Stimulated activated CD4-positive, alpha-beta T cell treated with anti-CD3 and anti-CD28 coated beads, Interleukin-15, amount 100 ng/mL, for 48 hours (primary cell): ENCODE data around the gene SNX8.
"Not testable (repeated sequence)": the region's sequence is repeated elsewhere in the genome, so short reads cannot be mapped to it uniquely, and the experiment has no call there.

ENCODE experiments used
- DNase-seq, 2 donors: peaks; one replicate each; pipeline ENCODE4 v3.0.0-alpha.2; 2020; ENCODE audit warnings: low read depth in 2 of 2

The SNX8 gene

DNA sequence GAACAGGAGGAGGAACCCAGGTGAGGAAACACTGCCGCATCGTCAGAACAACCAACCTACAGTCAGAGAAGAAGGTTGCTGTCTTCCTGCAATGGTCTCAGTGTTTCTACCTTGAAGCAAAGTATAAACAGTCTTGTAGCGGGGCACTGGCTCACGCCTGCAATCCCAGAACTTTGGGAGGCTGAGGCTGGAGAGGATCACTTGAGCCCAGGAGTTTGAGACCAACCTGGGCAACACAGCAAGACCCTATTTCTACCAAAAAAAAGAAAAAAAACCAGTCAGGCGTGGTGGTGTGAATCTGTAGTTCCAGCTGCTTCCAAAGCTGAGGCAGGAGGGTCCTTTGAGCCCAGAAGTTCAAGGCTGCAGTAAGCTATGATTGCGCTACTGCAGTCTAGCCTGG is 23.4 kb downstream of the SNX8 start:
- no peak for DNase-seq

DNA sequence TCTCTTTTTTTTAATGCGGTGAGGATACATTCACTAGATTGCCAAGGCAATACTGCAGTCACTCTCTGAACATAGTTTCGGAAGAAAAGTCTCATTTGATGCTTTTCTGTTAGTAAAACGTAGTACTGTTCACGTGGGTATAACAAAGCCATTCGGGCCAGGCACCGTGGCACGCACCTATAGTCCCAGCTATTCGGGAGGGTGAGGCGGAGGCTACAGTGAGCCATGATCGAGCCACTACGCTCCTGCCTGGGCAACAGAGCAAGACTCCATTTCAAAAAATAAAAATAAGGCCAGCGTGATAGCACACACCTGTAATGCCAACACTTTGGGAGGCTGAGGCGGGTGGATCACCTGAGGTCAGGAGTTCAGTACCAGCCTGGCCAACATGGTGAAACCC is 24.6 kb downstream of the SNX8 start:
- no peak for DNase-seq

DNA sequence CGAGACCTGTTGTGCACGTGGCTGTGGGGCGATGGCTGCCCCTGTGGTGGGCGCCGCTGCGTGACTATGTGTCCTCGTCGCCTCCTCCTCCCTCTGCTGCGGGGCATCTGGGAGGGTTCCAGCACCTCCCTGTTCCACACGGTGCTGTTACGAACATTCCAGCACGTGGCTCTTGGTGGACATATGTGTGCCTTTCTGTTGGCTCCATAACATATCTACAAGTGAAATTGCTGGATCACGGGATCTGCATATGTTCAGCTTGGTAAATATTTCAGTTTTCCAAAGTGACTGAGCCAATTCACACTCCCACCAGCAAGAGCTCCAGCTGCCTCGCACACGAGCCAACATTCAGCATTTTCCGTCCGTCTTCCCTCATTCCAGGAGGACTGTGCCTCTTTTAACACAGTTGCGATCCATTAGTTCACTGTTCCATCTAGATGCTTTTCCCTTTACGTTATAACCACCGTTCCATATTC is 25.1 kb downstream of the SNX8 start:
- no peak for DNase-seq

DNA sequence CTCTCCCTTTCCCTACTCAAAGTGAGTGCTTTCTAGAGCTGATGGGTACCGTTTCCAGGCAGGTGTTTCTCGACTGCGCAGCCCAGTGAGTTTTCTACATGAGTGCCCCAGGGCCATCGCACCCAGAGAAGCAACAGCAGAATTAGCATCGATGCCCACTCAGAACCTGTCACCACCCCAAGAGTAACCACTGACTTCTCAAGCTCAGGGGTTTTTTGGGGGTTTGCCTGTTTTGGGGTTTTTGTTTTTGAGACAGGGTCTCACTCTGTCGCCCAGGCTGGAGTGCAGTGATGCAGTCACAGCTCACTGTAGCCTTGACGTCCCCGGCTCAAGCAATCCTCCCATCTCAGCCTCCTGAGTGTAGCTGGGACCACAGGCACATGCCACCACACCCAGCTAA is 25.7 kb downstream of the SNX8 start:
- no peak for DNase-seq

DNA sequence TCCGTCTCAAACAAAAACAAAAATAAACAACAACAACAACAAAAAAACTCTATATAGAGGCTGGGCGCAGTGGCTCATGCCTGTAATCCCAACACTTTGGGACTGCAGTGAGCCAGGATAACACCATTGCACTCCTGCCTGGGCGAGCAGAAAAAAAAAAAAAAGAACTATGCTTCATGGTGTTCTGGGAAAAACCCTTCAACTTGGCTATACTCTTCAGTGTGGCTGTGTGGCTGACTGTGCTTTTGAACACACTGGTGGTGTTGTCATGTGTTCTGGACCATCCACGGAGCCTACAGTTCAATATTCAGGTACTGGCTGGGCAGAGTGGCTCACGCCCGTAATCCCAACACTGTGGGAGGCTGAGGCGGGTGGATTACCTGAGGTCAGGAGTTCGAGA is 26.5 kb downstream of the SNX8 start:
- DNase-seq, result no peak

DNA sequence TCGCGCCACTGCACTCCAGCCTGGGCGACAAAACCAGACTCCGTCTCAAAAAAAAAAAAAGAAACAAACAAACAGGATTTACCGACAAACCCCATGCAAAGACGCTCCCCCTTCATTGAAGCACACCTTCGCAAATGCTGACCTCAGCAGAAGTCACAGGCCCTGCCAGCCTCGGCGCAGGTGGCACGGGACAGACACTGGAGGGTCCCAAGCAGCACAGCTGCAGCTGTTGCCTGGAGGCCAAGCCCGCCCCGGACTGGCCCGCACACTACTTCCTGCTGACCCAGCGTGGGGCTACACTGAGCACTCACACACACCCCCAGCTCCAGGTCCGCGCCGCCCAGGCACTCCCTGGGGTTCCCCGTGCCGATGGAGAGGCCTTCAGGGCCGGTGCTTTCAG is 31.2 kb downstream of the SNX8 start:
- no peak for DNase-seq

DNA sequence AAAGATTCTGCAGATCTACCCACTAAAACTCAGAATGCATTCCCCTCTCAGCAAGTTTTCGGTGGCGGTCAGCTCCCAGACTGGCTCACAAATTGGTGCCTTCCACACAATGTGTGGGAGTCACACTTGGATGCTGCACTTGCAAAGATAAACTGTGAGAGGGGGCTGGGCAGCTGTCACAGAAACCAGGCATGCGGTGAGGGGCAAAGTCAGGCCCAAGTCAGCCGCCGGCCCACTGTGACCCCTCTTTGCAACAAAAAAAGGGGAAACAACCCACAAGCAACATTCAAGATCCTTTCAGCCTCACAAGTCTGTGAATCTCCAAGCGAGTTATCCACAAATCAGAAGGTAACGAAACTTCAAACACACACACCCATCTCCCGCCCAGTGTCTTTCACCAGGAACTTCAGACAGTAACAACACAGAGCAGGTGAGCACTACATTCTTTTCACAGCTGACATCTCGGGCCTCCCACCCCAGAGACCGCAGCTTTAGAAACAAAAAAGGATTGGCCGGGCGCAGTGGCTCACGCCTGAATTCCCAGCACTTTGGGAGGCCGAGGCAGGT is 32.0 kb downstream of the SNX8 start:
- no peak for DNase-seq

DNA sequence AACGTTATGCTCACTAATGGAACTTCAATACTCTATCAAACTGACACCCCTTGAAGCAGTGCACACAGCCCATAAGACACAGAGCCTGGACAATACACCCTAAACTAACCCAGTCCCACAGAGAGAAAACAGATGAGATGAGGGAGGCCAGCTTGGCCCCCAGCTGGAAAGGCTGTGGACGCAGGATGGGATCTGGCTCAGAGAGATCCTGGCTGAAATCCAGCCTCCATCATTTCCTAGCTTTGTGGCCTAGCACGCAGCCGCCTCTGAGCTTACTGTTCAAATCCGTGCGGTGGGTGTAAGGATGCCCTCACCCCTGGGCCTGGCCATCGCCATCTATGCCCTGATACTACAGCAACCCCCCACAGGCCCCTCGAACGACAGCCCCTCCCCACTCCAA is 32.7 kb downstream of the SNX8 start:
- no peak for DNase-seq

DNA sequence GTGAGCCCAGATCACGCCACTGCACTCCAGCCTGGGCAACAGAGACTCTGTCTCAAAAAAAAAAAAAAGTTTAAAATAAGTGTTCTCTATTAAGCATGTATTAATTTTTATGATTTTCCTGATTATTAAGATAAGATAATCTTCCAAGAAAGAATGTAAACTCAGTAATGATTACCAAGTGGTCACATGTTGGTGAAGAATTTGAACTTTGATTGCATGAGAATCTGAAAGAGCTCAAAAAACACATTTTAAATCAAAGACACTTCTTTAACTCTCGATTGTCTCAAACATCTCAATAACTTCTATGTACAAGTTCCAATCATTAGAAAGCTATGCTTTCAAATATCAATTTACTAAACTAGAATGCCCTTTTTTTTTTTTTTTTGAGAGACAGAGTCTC is 33.8 kb downstream of the SNX8 start:
- no peak for DNase-seq

DNA sequence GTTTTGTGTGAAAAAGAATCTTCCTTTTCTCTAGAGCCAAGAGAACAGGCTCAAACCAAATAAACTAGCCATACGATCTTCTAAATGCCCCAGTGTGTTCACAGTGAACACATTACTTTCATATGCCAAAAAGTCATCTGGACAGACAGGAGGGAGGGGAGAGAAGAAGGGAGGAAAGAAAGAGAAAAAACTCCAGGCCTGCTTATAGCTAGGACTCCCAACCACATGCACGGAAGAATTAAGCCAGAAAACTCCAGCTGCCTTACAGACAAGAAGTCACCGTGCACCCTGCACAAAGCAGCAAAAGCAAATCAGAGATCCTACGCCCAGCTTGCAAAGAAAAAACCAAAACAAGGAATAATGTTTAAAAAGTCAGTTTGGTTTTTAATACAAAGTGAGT is 34.3 kb downstream of the SNX8 start:
- DNase-seq, result no peak

DNA sequence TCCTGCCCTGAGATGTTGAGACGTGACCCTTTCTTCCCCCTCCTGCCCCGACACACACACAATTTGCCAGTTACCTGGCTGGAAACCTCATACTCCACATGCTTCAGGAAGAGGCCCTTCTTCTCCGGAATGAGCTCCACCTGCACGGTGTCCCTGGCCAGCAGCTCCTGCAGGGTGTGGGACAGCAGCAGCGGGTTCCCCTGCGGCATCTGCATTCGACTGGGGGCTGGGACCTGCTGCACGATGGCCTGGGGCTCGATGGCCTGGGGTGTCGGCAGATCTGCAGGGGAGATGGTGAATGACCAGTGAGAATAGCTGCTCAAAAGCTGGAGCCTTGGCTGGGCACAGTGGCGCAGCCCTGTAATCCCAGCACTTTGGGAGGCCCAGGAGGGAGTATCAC is 36.2 kb downstream of the SNX8 start:
- no peak for DNase-seq

DNA sequence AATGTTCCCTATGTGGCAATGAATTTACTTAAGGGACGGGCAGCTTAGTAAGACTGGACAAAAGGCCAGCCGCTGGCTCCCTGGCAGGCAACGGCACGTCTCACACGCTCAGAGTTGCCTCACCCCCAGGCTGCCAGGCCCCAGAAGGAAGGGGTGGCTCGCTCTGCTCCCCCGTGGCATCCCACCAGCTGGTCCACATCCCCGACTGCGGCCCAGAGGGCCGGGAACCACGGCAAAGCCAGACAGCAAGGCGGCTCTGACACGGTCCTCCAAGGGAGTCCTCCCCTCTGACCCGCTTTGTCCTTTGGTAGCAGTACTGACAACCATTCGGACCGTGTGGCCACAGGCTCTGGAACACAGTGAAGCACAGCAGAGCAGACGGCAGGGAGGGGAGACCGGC is 38.1 kb downstream of the SNX8 start:
- DNase-seq, result no peak

DNA sequence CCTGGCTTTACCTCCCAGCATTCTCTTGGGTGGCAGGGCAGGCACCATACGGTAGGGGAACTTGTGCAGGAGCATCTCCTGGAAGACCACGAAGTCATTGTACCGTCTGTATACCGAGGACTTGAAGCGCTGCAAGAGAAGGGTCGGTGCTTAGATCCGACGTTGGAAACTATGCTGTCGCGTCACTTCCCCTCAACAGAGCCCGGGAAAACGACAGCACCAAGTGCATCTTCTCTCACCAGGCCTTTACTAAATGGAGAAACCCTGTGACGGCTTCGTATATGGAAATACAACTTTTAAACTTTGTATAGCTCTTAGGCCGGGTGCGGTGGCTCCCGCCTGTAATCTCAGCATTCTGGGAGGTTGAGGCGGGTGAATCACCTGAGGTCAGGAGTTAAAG is 39.1 kb downstream of the SNX8 start:
- DNase-seq, result no peak

DNA sequence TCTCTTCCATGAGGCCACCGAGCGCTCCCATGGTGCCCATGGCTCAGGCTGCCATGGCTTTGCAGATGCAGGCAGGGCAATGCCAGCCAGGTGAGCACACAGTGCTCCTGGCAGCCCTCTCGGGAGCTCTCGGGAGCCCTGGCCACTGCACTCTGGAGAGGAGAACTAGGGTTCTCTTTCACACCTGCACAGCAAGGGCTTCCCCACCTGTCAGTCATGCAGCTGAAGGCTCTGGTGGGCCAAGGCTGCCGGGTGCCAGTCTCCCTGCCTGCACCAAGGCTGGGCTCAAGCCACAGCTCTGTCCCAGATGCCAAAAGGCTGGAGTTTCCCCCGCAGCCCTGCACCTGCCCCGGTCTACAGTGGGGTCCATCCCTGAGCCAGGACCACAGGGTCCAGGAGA is 39.6 kb downstream of the SNX8 start:
- DNase-seq, result no peak

DNA sequence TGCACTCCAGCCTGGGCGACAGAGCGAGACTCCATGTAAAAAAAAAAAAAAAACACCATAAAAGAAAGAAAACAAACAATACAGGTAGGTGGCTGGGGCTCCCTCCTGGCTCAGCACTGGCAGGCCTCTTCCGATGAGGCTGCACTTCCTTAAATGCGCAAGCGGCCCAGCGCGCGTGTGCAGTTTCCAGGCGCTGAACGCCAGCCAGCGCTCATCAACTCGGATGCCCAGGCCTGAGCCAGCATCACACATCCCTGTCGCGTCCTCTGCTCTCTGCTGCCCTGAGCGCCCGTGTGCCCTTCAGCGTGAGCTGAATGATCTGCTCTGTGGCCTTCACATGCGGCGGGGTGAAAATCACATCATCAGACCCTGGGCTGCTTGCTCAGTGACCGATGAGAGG is 40.4 kb downstream of the SNX8 start:
- no peak for DNase-seq

DNA sequence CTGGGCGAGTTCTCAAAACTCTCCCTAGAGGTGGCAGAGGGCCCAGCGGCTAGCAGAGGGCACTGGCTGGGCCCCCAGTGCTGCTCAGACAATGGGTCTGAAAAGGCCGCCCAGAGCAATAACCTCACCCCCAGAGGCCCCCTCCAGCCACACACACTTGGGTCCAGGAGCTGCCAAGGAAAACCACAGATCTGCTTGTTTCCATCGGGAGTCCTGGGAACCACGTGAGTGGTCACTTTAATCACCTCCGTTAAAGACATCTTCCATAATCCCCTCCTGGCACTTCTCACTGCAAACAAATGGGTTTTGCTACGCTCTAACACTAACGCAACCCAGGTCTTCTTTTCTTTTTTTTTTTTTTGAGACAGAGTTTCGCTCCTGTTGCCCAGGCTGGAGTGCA is 42.2 kb downstream of the SNX8 start:
- DNase-seq, result no peak

DNA sequence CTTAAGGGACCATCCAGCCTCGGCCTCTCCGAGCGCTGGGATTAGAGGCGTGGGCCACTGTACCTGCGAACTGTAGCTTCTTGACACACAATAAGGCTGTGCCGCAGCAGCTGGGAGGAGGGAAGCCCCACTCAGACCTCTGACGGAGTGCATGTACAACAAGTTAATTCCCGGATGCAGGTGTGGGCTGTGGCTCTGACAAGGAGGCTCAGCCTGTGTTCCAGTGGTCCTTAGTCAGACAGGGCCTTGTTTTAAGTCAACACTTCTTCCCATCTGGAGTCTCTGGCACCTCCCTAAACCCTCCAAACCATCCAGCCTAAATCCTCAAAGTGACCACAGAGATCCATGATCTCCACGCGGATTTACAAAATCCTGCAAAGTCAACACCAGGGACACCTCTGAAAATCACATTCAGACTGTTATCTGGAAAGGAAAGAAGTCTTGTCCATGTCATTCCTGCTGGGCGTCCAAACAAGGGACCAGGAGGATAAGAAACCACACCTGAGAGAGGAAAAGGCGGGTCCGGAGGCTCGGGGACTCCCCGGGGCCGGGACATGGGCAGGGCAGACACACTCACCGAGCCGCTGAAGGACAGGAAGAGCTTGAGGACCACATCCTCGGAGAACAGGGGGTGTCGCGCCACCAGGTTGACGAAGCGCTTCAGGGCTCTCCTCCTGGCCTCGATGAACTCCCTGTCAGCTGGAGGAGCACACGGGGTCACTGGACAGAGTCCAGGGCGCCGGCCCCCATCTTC is 42.8 kb downstream of the SNX8 start:
- no peak for DNase-seq

DNA sequence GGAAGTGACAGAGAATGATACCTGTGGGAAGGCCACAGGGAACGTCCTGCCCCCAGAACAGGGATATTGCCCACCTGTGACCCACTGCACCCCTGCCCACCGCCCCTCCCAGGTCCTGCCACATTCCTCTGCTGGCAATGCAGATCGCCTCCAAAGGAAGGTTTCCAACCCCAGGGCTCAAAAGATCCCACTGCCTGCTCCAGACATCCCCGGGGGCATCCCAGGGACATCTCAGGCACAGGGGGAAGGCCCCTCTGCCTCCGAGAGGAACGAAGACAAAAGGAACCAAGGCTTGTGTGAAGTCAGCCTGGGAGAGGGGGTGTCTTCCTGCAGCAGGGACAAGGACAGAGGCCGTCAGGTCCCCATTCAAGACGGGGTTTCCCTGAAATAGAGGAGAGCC is 43.7 kb downstream of the SNX8 start:
- no peak for DNase-seq

DNA sequence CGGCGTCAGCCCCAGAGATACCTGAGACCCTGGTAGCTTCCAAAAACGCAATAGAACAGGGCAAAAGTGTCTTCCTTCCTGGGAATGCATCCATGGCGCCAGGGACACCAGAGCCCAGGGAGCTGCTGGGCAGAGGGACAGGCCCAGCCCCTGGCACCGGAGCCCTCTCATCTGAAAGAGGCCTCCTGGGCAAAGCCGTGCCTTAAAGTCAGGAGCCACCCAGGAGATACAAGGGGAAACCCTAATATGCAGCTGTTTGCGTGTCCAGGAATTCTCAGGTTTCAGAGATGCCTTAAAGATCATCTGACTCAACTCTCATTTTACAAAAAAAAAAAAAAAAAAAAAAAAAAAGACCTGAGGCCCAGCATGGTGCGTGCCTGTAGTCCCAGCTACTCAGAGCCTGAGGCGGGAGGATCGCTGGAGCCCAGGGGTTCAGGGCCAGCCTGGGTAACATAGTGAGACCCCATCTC is 44.2 kb downstream of the SNX8 start:
- no peak for DNase-seq

DNA sequence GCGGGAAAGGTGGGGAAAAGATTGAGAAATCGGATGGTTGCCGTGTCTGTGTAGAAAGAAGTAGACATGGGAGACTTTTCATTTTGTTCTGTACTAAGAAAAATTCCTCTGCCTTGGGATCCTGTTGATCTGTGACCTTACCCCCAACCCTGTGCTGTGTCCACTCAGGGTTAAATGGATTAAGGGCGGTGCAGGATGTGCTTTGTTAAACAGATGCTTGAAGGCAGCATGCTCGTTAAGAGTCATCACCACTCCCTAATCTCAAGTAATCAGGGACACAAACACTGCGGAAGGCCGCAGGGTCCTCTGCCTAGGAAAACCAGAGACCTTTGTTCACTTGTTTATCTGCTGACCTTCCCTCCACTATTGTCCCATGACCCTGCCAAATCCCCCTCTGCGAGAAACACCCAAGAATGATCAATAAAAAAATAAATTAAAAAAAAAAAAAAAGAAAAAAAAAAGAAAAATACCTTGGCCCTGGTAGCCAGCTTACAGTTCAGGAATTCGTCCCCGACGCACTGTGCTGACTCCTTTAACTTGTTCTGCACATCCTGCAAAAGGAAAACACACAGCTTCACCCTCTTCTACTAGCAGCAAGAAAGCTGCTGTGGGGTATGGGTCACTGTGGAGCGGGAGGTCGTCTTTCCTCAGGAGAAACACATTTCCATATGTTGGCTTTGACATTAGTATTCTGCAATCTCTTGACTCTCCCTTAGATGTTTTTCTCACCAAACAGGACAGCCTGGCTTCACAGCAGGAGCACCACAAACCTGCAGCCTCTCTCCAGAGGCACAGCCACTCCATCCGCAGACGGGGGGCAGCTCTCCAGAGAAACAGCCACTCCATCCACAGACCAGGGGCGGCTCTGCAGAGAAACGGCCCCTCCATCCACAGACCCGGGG is 44.9 kb downstream of the SNX8 start:
- DNase-seq, result not testable (repeated sequence)

DNA sequence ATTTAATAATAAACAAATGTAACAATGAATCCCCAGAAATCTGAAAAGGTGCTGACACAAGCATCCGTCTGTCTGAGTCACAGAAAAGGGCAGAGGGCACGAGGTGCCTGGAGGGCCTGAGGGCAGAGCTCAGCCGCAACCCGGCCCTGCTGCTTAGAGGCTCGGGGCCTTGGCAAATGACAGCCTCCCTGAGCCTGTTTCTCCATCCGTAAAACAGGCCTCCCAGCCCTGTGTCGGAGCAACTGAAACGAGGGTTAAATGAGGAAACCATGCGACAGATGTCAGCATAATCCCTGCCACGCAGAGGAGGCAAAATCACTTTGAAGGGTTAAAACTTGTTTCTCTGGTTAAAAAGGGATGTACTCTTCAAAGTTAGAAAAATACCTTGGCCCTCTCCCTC is 47.3 kb downstream of the SNX8 start:
- no peak for DNase-seq

DNA sequence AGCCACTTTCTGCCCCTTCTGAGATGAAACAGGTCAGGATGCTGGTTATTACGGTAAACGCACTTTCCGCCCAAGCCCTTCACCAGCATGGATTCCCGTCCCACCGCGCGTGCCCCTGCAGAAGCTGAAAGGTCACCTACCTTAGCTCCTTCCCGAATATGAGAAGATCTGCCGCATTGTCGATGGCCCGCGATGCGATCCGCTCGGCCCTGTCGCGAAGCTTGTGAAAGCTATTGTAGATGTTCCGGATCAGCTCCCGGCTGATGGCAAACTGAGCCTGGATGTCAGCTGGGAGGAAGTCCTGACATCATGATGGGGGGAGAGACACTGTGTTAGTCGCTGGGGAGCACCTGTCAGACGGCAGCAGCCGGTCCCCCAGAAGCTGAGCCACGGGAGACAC is 50.1 kb downstream of the SNX8 start:
- DNase-seq, result no peak

DNA sequence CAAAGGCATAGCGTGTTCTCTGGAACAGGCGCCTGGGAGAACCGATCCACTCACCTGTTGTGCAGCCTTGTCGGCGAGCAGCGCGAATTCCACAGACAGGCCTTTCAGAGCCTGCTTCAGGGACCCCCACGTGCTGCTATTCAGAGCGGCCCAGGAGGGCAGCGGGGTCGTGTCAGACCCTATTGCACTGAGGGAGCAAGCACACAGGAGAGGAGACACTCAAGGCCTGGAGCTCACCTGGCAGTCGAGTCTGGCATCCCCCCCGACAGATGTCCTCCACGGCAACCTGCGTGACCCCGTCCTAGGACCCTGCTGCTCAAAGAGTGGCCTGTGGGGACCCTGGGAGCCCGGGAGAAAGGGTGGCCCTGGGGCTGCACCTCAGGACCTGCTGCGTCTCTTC is 51.1 kb downstream of the SNX8 start:
- no peak for DNase-seq
